Panc1 (cell line): ENCODE results near the gene METTL5. TPM values are rescaled to one million over a fixed set of nuclear protein-coding genes. Genes with fewer than 3 reads are reported as not detected.
"Not testable (repeated sequence)": the region's sequence is repeated elsewhere in the genome, so short reads cannot be mapped to it uniquely, and the experiment has no call there.

ENCODE experiments used
- ATAC-seq: fragments of 200-7000 bp; cut with Tn5 transposase; 2 replicates; pipeline ENCODE4 v1.9.1; 2020; ENCODE audit warnings: mild to moderate bottlenecking, moderate library complexity
- BruUV-seq: library from RNA; stranded (reverse); fragments of 400-500 nt; replicated peaks from 2 replicates; lab custom pipeline; 2021; lab: Mats Ljungman, UMichigan
- CTCF ChIA-PET: fragments of 300-600 bp; sonication (Branson Sonifier 250); formaldehyde crosslinking; loops from one replicate; lab custom pipeline; 2022; ENCODE audit warnings: antibody characterized with exemption; lab: Charles Lee
- POLR2A ChIA-PET: fragments of 300-600 bp; sonication (Branson Sonifier 250); formaldehyde crosslinking; loops from one replicate; lab custom pipeline; 2022; ENCODE audit warnings: antibody characterized with exemption; lab: Charles Lee
- DNase-seq: peaks from one replicate; pipeline ENCODE4 v3.0.0-alpha.2; 2010; ENCODE audit warnings: low read depth, low spot score
- H3K27ac ChIP-seq: 2 replicates; pipeline ENCODE4 v1.5.1; 2011; ENCODE audit warnings: mild to moderate bottlenecking, low read length, inconsistent platforms
- H3K27me3 ChIP-seq: fragments of 200-500 bp; sonication (Bioruptor generic); 2 replicates; pipeline ENCODE4 v1.6.0; 2014; ENCODE audit warnings: low read length, inconsistent platforms; ENCODE audit not compliant: control insufficient read depth, insufficient read depth
- H3K36me3 ChIP-seq: fragments of 200-500 bp; sonication (Bioruptor generic); 2 replicates; pipeline ENCODE4 v1.5.1; 2014; ENCODE audit warnings: inconsistent platforms, mild to moderate bottlenecking, low read length, moderate library complexity; ENCODE audit not compliant: control insufficient read depth, insufficient read depth
- H3K4me1 ChIP-seq: 2 replicates; pipeline ENCODE4 v1.5.1; 2011; ENCODE audit warnings: inconsistent platforms, mild to moderate bottlenecking, low read length, moderate library complexity; ENCODE audit not compliant: control insufficient read depth, insufficient read depth
- H3K4me3 ChIP-seq, 2 experiments: 2 replicates each; pipeline ENCODE4 v1.5.1; 2011 to 2012; ENCODE audit warnings: low read depth in 2 of 2, low read length in 2 of 2, mild to moderate bottlenecking in 2 of 2, inconsistent platforms in 1 of 2, moderate library complexity in 1 of 2
- H3K9me3 ChIP-seq: fragments of 200-500 bp; sonication (Bioruptor generic); 2 replicates; pipeline ENCODE4 v1.5.1; 2014; ENCODE audit warnings: low read depth, mild to moderate bottlenecking, inconsistent platforms, low read length, moderate library complexity; ENCODE audit not compliant: control insufficient read depth, insufficient read depth
- POLR2AphosphoS5 ChIP-seq: IDR thresholded peaks from 2 replicates; pipeline ENCODE4 v1.6.1; 2012; ENCODE audit warnings: mild to moderate bottlenecking, low read depth, low read length, moderate library complexity
- REST ChIP-seq, 2 experiments: IDR thresholded peaks; 2 replicates each; pipeline ENCODE4 v1.6.1; 2011 to 2012; ENCODE audit warnings: low read depth in 2 of 2, control low read depth in 1 of 2, low read length in 1 of 2, mild to moderate bottlenecking in 1 of 2, moderate library complexity in 1 of 2; ENCODE audit not compliant: insufficient read depth in 1 of 2
- SIN3A ChIP-seq: IDR thresholded peaks from 2 replicates; pipeline ENCODE4 v1.6.1; 2012; ENCODE audit warnings: low read depth, mild to moderate bottlenecking, low read length, moderate library complexity, borderline replicate concordance; ENCODE audit not compliant: insufficient read depth
- TCF7L2 ChIP-seq: IDR thresholded peaks from 2 replicates; pipeline ENCODE4 v1.6.1; 2011; ENCODE audit warnings: mild to moderate bottlenecking, low read depth, low read length, inconsistent platforms
- in situ Hi-C: cut with HindIII; loops from 2 replicates; pipeline ENCODE4 v1.10.0; 2016; ENCODE audit warnings: low sequenced_read_pairs, low pct_unique_long_range_greater_than_20kb
- intact Hi-C: fragments of 100-400 bp; cut with micrococcal nuclease; formaldehyde crosslinking; loops from one replicate; pipeline ENCODE4 v1.10.0; 2022; ENCODE audit not compliant: unreplicated experiment
- total RNA-seq: library from RNA; stranded (reverse); gene quantifications from one replicate; pipeline ENCODE4 v1.2.1, GENCODE V29; 2021; ENCODE audit not compliant: unreplicated experiment
- TF ChIP-seq, protein P1 (sequence below): fragments of 450-650 bp; IDR thresholded peaks from 2 replicates; pipeline ENCODE4 v1.5.1; 2017; ENCODE audit warnings: mild to moderate bottlenecking

METTL5 gene
- total RNA-seq, 1 experiment from 2014 or later: 81.4 TPM

DNA sequence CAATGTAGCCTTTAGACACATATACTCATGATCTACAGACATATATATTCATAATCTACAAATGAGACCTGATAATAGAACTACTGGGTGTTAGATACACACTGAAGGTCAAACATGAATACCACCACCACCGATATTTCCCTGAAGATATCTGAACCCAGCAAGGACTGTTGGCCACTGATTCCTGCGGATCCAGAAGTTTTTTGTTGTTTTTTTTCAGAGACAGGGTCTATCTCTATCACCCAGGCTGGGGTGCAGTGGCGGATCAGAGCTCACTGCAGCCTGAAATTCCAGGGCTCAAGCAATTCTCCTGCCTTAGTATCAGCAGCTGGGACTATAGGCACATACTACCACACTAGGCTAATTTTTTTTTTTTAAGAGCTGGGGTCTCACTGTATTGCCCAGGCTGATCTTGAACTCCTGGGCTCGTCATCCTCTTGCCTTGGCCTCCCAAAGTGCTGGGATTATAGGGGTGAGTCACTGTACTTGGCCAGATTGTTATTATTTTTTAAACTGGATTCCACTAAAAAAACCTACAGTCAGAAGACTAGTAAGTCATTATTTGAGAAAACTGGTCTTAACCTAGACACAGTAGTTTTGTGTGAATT, 1.8 kb downstream of the METTL5 start:
- no peaks in the 10 kb centered on the region for H3K36me3 ChIP-seq
- no peak for ATAC-seq
- ChIA-PET CTCF (no interaction called here), POLR2A (no interaction called here)
- peaks cover 10% of the 10 kb centered on the region; the same call in 1 of the 2 replicates for H3K4me1 ChIP-seq
- no peak overlapping the region; a peak in 1 of 4 replicates for H3K4me3 ChIP-seq
- H3K27me3 ChIP-seq: no peaks in the 10 kb centered on the region
- in situ Hi-C loops: no loop called here
- DNase-seq: no peak
- no TSS peak for BruUV-seq
- no peak overlapping the region for H3K27ac ChIP-seq
- intact Hi-C loops: no loop called here
- TF ChIP-seq SIN3A: no peak
- no peak for TF ChIP-seq POLR2AphosphoS5
- no peak for TF ChIP-seq REST (IDR thresholded peaks at IDR 0.05; ENCODE audit: insufficient read depth in 1 of 2, low read depth in 2 of 2, low read length in 1 of 2)
- TF ChIP-seq, protein P1, sequence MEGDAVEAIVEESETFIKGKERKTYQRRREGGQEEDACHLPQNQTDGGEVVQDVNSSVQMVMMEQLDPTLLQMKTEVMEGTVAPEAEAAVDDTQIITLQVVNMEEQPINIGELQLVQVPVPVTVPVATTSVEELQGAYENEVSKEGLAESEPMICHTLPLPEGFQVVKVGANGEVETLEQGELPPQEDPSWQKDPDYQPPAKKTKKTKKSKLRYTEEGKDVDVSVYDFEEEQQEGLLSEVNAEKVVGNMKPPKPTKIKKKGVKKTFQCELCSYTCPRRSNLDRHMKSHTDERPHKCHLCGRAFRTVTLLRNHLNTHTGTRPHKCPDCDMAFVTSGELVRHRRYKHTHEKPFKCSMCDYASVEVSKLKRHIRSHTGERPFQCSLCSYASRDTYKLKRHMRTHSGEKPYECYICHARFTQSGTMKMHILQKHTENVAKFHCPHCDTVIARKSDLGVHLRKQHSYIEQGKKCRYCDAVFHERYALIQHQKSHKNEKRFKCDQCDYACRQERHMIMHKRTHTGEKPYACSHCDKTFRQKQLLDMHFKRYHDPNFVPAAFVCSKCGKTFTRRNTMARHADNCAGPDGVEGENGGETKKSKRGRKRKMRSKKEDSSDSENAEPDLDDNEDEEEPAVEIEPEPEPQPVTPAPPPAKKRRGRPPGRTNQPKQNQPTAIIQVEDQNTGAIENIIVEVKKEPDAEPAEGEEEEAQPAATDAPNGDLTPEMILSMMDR: no peak
- no peak for TF ChIP-seq TCF7L2
- H3K9me3 ChIP-seq: no peaks in the 10 kb centered on the region

GRCh38 chr2:169822036-169822435, 2.7 kb downstream of the METTL5 start:
- ATAC-seq (no peak), DNase-seq (no peak)
- intact Hi-C loops: no loop called here
- TF ChIP-seq, protein P1: no peak
- TF ChIP-seq REST (IDR thresholded peaks at IDR 0.05; ENCODE audit: insufficient read depth in 1 of 2, low read depth in 2 of 2, low read length in 1 of 2): no peak
- TF ChIP-seq POLR2AphosphoS5: no peak
- no peak for TF ChIP-seq TCF7L2
- no peaks in the 10 kb centered on the region for H3K9me3 ChIP-seq
- ChIA-PET CTCF (no interaction called here), POLR2A (no interaction called here)
- no TSS peak for BruUV-seq
- H3K4me3 ChIP-seq: no peak overlapping the region
- peaks cover 10% of the 10 kb centered on the region; the same call in 1 of the 2 replicates for H3K4me1 ChIP-seq
- in situ Hi-C loops: no loop called here
- no peak overlapping the region for H3K27ac ChIP-seq
- no peaks in the 10 kb centered on the region for H3K27me3 ChIP-seq
- no peaks in the 10 kb centered on the region for H3K36me3 ChIP-seq

GRCh38 chr2:169820101-169820500, 4.6 kb downstream of the METTL5 start:
- H3K27ac ChIP-seq, H3K36me3 ChIP-seq, H3K9me3 ChIP-seq, BruUV-seq, DNase-seq, H3K4me1 ChIP-seq, ATAC-seq, intact Hi-C loops, H3K4me3 ChIP-seq, POLR2A ChIA-PET, H3K27me3 ChIP-seq, in situ Hi-C loops, CTCF ChIA-PET: not testable (repeated sequence)
